K562 (cell line): Measurements from ENCODE around the gene MIP. TPM values are rescaled to one million over a fixed set of nuclear protein-coding genes. Genes with fewer than 3 reads are reported as not detected.

Experiments
- CBX2 ChIP-seq: fragments of 200-600 bp; sonication (generic); IDR thresholded peaks from one replicate; pipeline ENCODE4 v1.6.1; 2012; ENCODE audit warnings: mild to moderate bottlenecking, low read length, inconsistent platforms; ENCODE audit not compliant: insufficient read depth, poor library complexity, severe bottlenecking
- DMBX1 ChIP-seq: fragments of 250-450 bp; sonication (Bioruptor Pico); IDR thresholded peaks from 2 replicates; pipeline ENCODE4 v1.8.0; 2022; ENCODE audit warnings: inconsistent platforms, mild to moderate bottlenecking, moderate library complexity, borderline replicate concordance
- HNRNPH1 ChIP-seq: fragments of 200-400 bp; formaldehyde crosslinking; optimal IDR thresholded peaks from 2 replicates; pipeline ENCODE3; 2017; ENCODE audit warnings: low read depth, mild to moderate bottlenecking, low read length, moderate library complexity
- ID3 ChIP-seq, 2 experiments: fragments of 250-450 bp in 1 of 2; fragments of 450-650 bp in 1 of 2; sonication (Bioruptor Pico) in 1 of 2; IDR thresholded peaks; 2 replicates each; pipeline versions ENCODE4 v1.6.1 to v1.8.0; 2016 to 2021; ENCODE audit warnings: mild to moderate bottlenecking in 2 of 2, moderate library complexity in 2 of 2, missing compliant biosample characterization in 1 of 2, missing genetic modification characterization in 1 of 2
- JUN ChIP-seq, 2 experiments: sonication (generic) in 1 of 2; formaldehyde crosslinking in 1 of 2; IDR thresholded peaks; 2 replicates each; pipeline versions ENCODE4 v1.6.1 to v1.8.0; 2012 to 2022; ENCODE audit warnings: borderline replicate concordance in 2 of 2, mild to moderate bottlenecking in 2 of 2, improper control_type of control experiment in 1 of 2, low read depth in 1 of 2, low read length in 1 of 2, missing genetic modification reagents in 1 of 2
- KAT2B ChIP-seq: IDR thresholded peaks from one replicate; pipeline ENCODE4 v1.6.1; 2012; ENCODE audit warnings: low read depth, mild to moderate bottlenecking, control low read depth, inconsistent platforms, low read length, moderate library complexity
- KAT8 ChIP-seq: fragments of 450-650 bp; IDR thresholded peaks from 2 replicates; pipeline ENCODE4 v1.6.1; 2016; ENCODE audit warnings: low read depth, mild to moderate bottlenecking
- MXI1 ChIP-seq: IDR thresholded peaks from 2 replicates; pipeline ENCODE4 v1.6.1; 2011; ENCODE audit warnings: low read depth, mild to moderate bottlenecking, improper control_type of control experiment, low read length
- NFXL1 ChIP-seq: fragments of 450-650 bp; formaldehyde crosslinking; IDR thresholded peaks from 2 replicates; pipeline ENCODE4 v1.4.0; 2021; ENCODE audit warnings: mild to moderate bottlenecking
- POLR2A ChIP-seq: fragments of 450-650 bp; conservative IDR thresholded peaks from 2 replicates; pipeline ENCODE4 v1.6.1; 2016
- RBBP5 ChIP-seq: fragments of 200-600 bp; sonication (generic); IDR thresholded peaks from 2 replicates; pipeline ENCODE4 v1.6.1; 2012; ENCODE audit warnings: borderline replicate concordance, mild to moderate bottlenecking, low read length, control low read depth, inconsistent platforms; ENCODE audit not compliant: insufficient read depth, poor library complexity, severe bottlenecking
- SNAPC5 ChIP-seq: fragments of 250-450 bp; sonication (Bioruptor Pico); IDR thresholded peaks from 2 replicates; pipeline ENCODE4 v1.8.0; 2021; ENCODE audit warnings: moderate library complexity, mild to moderate bottlenecking, inconsistent platforms
- YBX1 ChIP-seq: fragments of 450-650 bp; IDR thresholded peaks from 2 replicates; pipeline ENCODE4 v1.7.1; 2016; ENCODE audit warnings: mild to moderate bottlenecking
- ZNF143 ChIP-seq: sonication (generic); formaldehyde crosslinking; IDR thresholded peaks from 2 replicates; pipeline ENCODE4 v1.9.0; 2022; ENCODE audit warnings: mild to moderate bottlenecking, missing genetic modification reagents
- ZNF184 ChIP-seq: sonication (generic); formaldehyde crosslinking; IDR thresholded peaks from 2 replicates; pipeline ENCODE4 v1.5.0; 2020; ENCODE audit warnings: missing genetic modification reagents
- ZNF274 ChIP-seq: IDR thresholded peaks from 2 replicates; pipeline ENCODE4 v1.6.1; 2011; ENCODE audit warnings: low read depth, mild to moderate bottlenecking, low read length, moderate library complexity, borderline replicate concordance
- ZNF589 ChIP-seq: fragments of 200-800 bp; sonication (Bioruptor generic); IDR thresholded peaks from 2 replicates; pipeline ENCODE4 v1.6.1; 2016; ENCODE audit warnings: low read depth, missing genetic modification characterization, missing compliant biosample characterization
- ZNF699 ChIP-seq: fragments of 250-450 bp; sonication (Bioruptor Pico); IDR thresholded peaks from 2 replicates; pipeline ENCODE4 v1.8.0; 2021; ENCODE audit warnings: mild to moderate bottlenecking, moderate library complexity; ENCODE audit not compliant: insufficient replicate concordance
- ZNF77 ChIP-seq: fragments of 250-450 bp; sonication (Bioruptor Pico); IDR thresholded peaks from 2 replicates; pipeline ENCODE4 v1.5.0; 2020
- ZSCAN32 ChIP-seq: fragments of 450-650 bp; formaldehyde crosslinking; IDR thresholded peaks from 2 replicates; pipeline ENCODE4 v1.4.0; 2020; ENCODE audit warnings: mild to moderate bottlenecking, moderate library complexity
- polyA plus RNA-seq, 8 experiments: library from polyadenylated mRNA; depleted of rRNA in 4 of 8; stranded (reverse) in 5 of 8; unstranded in 3 of 8; fragments of >200 nt; fragmentation: Nextera tagmentation in 2 of 8; fragmentation: Illumina TruSeq in 1 of 8; extraction: Ambion mirVana in 2 of 8; extraction: Trizol in 1 of 8; gene quantifications; 2 replicates each; pipeline versions ENCODE4 v1.2.1 to v1.2.3, GENCODE V29; 2011 to 2014; ENCODE audit warnings: inconsistent platforms in 1 of 8, missing spikeins in 1 of 8
- total RNA-seq, 7 experiments: library from RNA; depleted of rRNA in 6 of 7; stranded (reverse); fragments of >200 nt in 6 of 7; fragmentation: Illumina TruSeq in 2 of 7; extraction: Trizol in 2 of 7; gene quantifications; 2 replicates each; pipeline versions ENCODE4 v1.2.1 to v1.2.3, GENCODE V29; 2011 to 2021; ENCODE audit warnings: low replicate concordance in 1 of 7
- TF ChIP-seq, protein P1 (sequence below): fragments of 250-450 bp; sonication (Bioruptor Pico); IDR thresholded peaks from 2 replicates; pipeline ENCODE4 v1.5.0; 2021
- TF ChIP-seq, protein P2 (sequence below): fragments of 250-450 bp; sonication (Bioruptor Pico); IDR thresholded peaks from 2 replicates; pipeline ENCODE4 v1.5.0; 2021

MIP gene
- total and polyA plus RNA-seq, 9 of the 15 experiments (the other 6 are each of a cell fraction or from before 2014, with no cell fraction given) = 0.09 to 0.36 (median 0.19) TPM; not detected in 5

GRCh38 chr12:56448860-56449621 is 5.4 kb downstream of the MIP start, which contains the start of gene TIMELESS (continued):
- no peak for TF ChIP-seq JUN (IDR thresholded peaks at IDR 0.05; ENCODE audit: borderline replicate concordance, low read depth, low read length)
- peak; percentile 58; the same call in 1 of the 2 replicates for TF ChIP-seq JUN (CRISPR knock-in tag; IDR thresholded peaks at IDR 0.05; ENCODE audit: borderline replicate concordance)
- 0 out of 2 replicates have a peak, but pooled peaks have one; percentile 16 for TF ChIP-seq ZNF143 (CRISPR knock-in tag)
- TF ChIP-seq, protein P1, sequence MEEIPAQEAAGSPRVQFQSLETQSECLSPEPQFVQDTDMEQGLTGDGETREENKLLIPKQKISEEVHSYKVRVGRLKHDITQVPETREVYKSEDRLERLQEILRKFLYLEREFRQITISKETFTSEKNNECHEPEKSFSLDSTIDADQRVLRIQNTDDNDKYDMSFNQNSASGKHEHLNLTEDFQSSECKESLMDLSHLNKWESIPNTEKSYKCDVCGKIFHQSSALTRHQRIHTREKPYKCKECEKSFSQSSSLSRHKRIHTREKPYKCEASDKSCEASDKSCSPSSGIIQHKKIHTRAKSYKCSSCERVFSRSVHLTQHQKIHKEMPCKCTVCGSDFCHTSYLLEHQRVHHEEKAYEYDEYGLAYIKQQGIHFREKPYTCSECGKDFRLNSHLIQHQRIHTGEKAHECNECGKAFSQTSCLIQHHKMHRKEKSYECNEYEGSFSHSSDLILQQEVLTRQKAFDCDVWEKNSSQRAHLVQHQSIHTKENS = no peak
- TF ChIP-seq SNAPC5 = no peak
- TF ChIP-seq NFXL1 (CRISPR knock-in tag) = no peak
- 0 out of 2 replicates have a peak, but pooled peaks have one; percentile 4 for TF ChIP-seq ZNF589
- TF ChIP-seq CBX2 = no peak
- no peak for TF ChIP-seq YBX1
- TF ChIP-seq ZNF274 = no peak
- TF ChIP-seq, protein P2, sequence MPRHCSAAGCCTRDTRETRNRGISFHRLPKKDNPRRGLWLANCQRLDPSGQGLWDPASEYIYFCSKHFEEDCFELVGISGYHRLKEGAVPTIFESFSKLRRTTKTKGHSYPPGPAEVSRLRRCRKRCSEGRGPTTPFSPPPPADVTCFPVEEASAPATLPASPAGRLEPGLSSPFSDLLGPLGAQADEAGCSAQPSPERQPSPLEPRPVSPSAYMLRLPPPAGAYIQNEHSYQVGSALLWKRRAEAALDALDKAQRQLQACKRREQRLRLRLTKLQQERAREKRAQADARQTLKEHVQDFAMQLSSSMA = no peak; the same call in 1 of the 2 replicates
- TF ChIP-seq ZSCAN32 (CRISPR knock-in tag) = no peak
- peak; percentile 95 for TF ChIP-seq POLR2A
- peak; percentile 50 for TF ChIP-seq MXI1
- TF ChIP-seq DMBX1 (CRISPR knock-in tag) = peak; percentile 54; the same call in 1 of the 2 replicates
- TF ChIP-seq KAT8 = no peak
- TF ChIP-seq RBBP5 = peak; percentile 89
- TF ChIP-seq ZNF184 (CRISPR knock-in tag) = no peak
- TF ChIP-seq ZNF77 (CRISPR knock-in tag) = no peak
- no peak for TF ChIP-seq ZNF699 (CRISPR knock-in tag)
- no peak for TF ChIP-seq HNRNPH1
- TF ChIP-seq KAT2B = no peak
- TF ChIP-seq ID3 (CRISPR knock-in tag; IDR thresholded peaks at IDR 0.05) = no peak
- no peak for TF ChIP-seq ID3 (tag; IDR thresholded peaks at IDR 0.05)
